GM12878 (cell line): Measurements from ENCODE around the gene ETS1. TPM values are rescaled to one million over a fixed set of nuclear protein-coding genes. Genes with fewer than 3 reads are reported as not detected.

Experiments
- ATF2 ChIP-seq: IDR thresholded peaks from 2 replicates; pipeline ENCODE4 v1.6.1; 2012; ENCODE audit warnings: low read length, inconsistent platforms
- BCL11A ChIP-seq: IDR thresholded peaks from 2 replicates; pipeline ENCODE4 v1.6.1; 2011; ENCODE audit warnings: low read depth, low read length
- BCL3 ChIP-seq: IDR thresholded peaks from 2 replicates; pipeline ENCODE4 v1.6.1; 2011; ENCODE audit warnings: borderline replicate concordance, low read depth, mild to moderate bottlenecking, moderate library complexity, low read length; ENCODE audit not compliant: insufficient read depth, poor library complexity, severe bottlenecking
- CBFB ChIP-seq: IDR thresholded peaks from 2 replicates; pipeline ENCODE4 v1.6.1; 2016; ENCODE audit warnings: antibody characterized with exemption, low read depth
- CBX3 ChIP-seq: fragments of 200-600 bp; sonication (generic); IDR thresholded peaks from 2 replicates; pipeline ENCODE4 v1.6.1; 2016; ENCODE audit warnings: low read depth, borderline replicate concordance
- CHD4 ChIP-seq: fragments of 200-600 bp; sonication (generic); IDR thresholded peaks from 2 replicates; pipeline ENCODE4 v1.6.1; 2016; ENCODE audit warnings: mild to moderate bottlenecking
- EGR1 ChIP-seq, 2 experiments: IDR thresholded peaks; 1 replicate in 1 of 2; 2 replicates in 1 of 2; pipeline ENCODE4 v1.6.1; 2011 to 2012; ENCODE audit warnings: low read depth in 2 of 2, low read length in 2 of 2, borderline replicate concordance in 1 of 2, mild to moderate bottlenecking in 1 of 2, moderate library complexity in 1 of 2
- IKZF1 ChIP-seq: fragments of 450-650 bp; conservative IDR thresholded peaks from 2 replicates; pipeline ENCODE4 v1.6.1; 2017; ENCODE audit warnings: antibody characterized with exemption, mild to moderate bottlenecking
- MEF2A ChIP-seq: IDR thresholded peaks from 2 replicates; pipeline ENCODE4 v1.6.1; 2011; ENCODE audit warnings: low read depth, mild to moderate bottlenecking, low read length, moderate library complexity; ENCODE audit not compliant: insufficient read depth
- MYB ChIP-seq: fragments of 150-350 bp; IDR thresholded peaks from 2 replicates; pipeline ENCODE4 v1.6.1; 2014; ENCODE audit warnings: mild to moderate bottlenecking, low read depth, low read length, borderline replicate concordance
- RCOR1 ChIP-seq: conservative IDR thresholded peaks from 2 replicates; pipeline ENCODE4 v1.6.1; 2012; ENCODE audit warnings: low read depth, low read length, improper control_type of control experiment
- RELB ChIP-seq: fragments of 450-650 bp; IDR thresholded peaks from 2 replicates; pipeline ENCODE4 v1.6.1; 2017; ENCODE audit warnings: low read depth, mild to moderate bottlenecking, moderate library complexity
- SREBF1 ChIP-seq: IDR thresholded peaks from 2 replicates; pipeline ENCODE4 v1.6.1; 2012; ENCODE audit warnings: mild to moderate bottlenecking, low read length
- TBL1XR1 ChIP-seq: IDR thresholded peaks from 2 replicates; pipeline ENCODE4 v1.6.1; 2012; ENCODE audit warnings: low read depth, low read length, improper control_type of control experiment
- TCF7 ChIP-seq: IDR thresholded peaks from 2 replicates; pipeline ENCODE4 v1.6.1; 2014; ENCODE audit warnings: antibody characterized with exemption, borderline replicate concordance
- YBX1 ChIP-seq: fragments of 450-650 bp; IDR thresholded peaks from 2 replicates; pipeline ENCODE4 v1.6.1; 2016; ENCODE audit warnings: antibody characterized with exemption
- ZNF592 ChIP-seq: fragments of 450-650 bp; IDR thresholded peaks from 2 replicates; pipeline ENCODE4 v1.6.1; 2017; ENCODE audit warnings: mild to moderate bottlenecking, moderate library complexity
- ZNF622 ChIP-seq: fragments of 450-650 bp; IDR thresholded peaks from 2 replicates; pipeline ENCODE4 v1.6.1; 2017; ENCODE audit warnings: mild to moderate bottlenecking, inconsistent platforms
- polyA plus RNA-seq, 11 experiments: library from polyadenylated mRNA; depleted of rRNA in 4 of 11; unstranded in 6 of 11; stranded (reverse) in 5 of 11; fragments of >200 nt; fragmentation: Nextera tagmentation in 4 of 11; fragmentation: Illumina TruSeq in 1 of 11; extraction: Ambion mirVana in 4 of 11; extraction: Trizol in 1 of 11; gene quantifications; 1 replicate in 1 of 11; 2 replicates in 10 of 11; pipeline versions ENCODE4 v1.2.1 to v1.2.3, GENCODE V29; 2011 to 2016; ENCODE audit warnings: inconsistent platforms in 2 of 11, missing spikeins in 2 of 11, low read depth in 1 of 11
- total RNA-seq, 4 experiments: library from RNA; depleted of rRNA in 3 of 4; stranded (reverse); fragments of >200 nt in 3 of 4; fragmentation: Illumina TruSeq in 1 of 4; extraction: Trizol in 1 of 4; gene quantifications; 2 replicates each; pipeline versions ENCODE4 v1.2.1 to v1.2.3, GENCODE V29; 2013 to 2021

ETS1 gene
- total and polyA plus RNA-seq, 10 of the 15 experiments (the other 5 are each of a cell fraction or from before 2014, with no cell fraction given): 12.5 to 112 (median 55.5) TPM

- peak; percentile 95 for TF ChIP-seq RELB
- TF ChIP-seq CHD4: no peak
- no peak for TF ChIP-seq TCF7
- no peak for TF ChIP-seq ZNF622
- no peak for TF ChIP-seq CBX3
- TF ChIP-seq RCOR1: no peak
- no peak for TF ChIP-seq SREBF1
- no peak for TF ChIP-seq YBX1
- TF ChIP-seq BCL11A: peak; percentile 80
- no peak for TF ChIP-seq MYB
- no peak for TF ChIP-seq ZNF592
- TF ChIP-seq IKZF1: peak; percentile 90
- peak; percentile 87 for TF ChIP-seq ATF2
- TF ChIP-seq BCL3: no peak
- peak; percentile 60; the same call in 1 of the 2 replicates for TF ChIP-seq CBFB
- TF ChIP-seq TBL1XR1: no peak
- no peak for TF ChIP-seq EGR1 (IDR thresholded peaks at IDR 0.05; ENCODE audit: borderline replicate concordance in 1 of 2, low read depth in 2 of 2, low read length in 2 of 2)
- TF ChIP-seq MEF2A: no peak
Observed at GRCh38 chr11:128412847-128413791, 174.2 kb downstream of the ETS1 start (continued).
